Osteoblast (primary cell): ENCODE data around the gene DDX24. TPM values are rescaled to one million over a fixed set of nuclear protein-coding genes. Genes with fewer than 3 reads are reported as not detected.

Experiments used
- DNase-seq: peaks from one replicate; pipeline ENCODE4 v3.0.0; 2011; ENCODE audit warnings: low spot score, mixed read lengths; ENCODE audit not compliant: insufficient read length; ENCODE audit errors: missing footprints
- H2AFZ ChIP-seq: 2 replicates; pipeline ENCODE4 v1.6.0; 2011; ENCODE audit warnings: mild to moderate bottlenecking, low read length
- H3K27ac ChIP-seq: 2 replicates; pipeline ENCODE4 v1.5.1; 2011; ENCODE audit warnings: mild to moderate bottlenecking, low read depth, low read length, moderate library complexity
- H3K27me3 ChIP-seq: 2 replicates; pipeline ENCODE4 v1.6.0; 2012; ENCODE audit warnings: mild to moderate bottlenecking, control low read depth, inconsistent platforms, low read length, moderate library complexity; ENCODE audit not compliant: insufficient read depth
- H3K36me3 ChIP-seq: 2 replicates; pipeline ENCODE4 v1.5.1; 2011; ENCODE audit warnings: mild to moderate bottlenecking, low read length, control low read depth, moderate library complexity; ENCODE audit not compliant: insufficient read depth
- H3K4me1 ChIP-seq: 2 replicates; pipeline ENCODE4 v1.5.1; 2011; ENCODE audit warnings: mild to moderate bottlenecking, low read length, control low read depth, moderate library complexity; ENCODE audit not compliant: insufficient read depth
- H3K4me2 ChIP-seq: 2 replicates; pipeline ENCODE4 v1.6.0; 2011; ENCODE audit warnings: mild to moderate bottlenecking, low read length; ENCODE audit not compliant: insufficient read depth
- H3K4me3 ChIP-seq: fragments of 200-600 bp; sonication (generic); 3 replicates; pipeline ENCODE4 v1.5.1; 2012; ENCODE audit warnings: mild to moderate bottlenecking, low read length, inconsistent platforms; ENCODE audit not compliant: insufficient read depth
- H3K79me2 ChIP-seq: 2 replicates; pipeline ENCODE4 v1.6.0; 2012; ENCODE audit warnings: mild to moderate bottlenecking, low read length, control low read depth, inconsistent platforms; ENCODE audit not compliant: insufficient read depth
- H3K9me3 ChIP-seq: 2 replicates; pipeline ENCODE4 v1.5.1; 2011; ENCODE audit warnings: low read depth, low read length, control low read depth
- H4K20me1 ChIP-seq: 2 replicates; pipeline ENCODE4 v1.6.0; 2012; ENCODE audit warnings: mild to moderate bottlenecking, low read length, control low read depth; ENCODE audit not compliant: insufficient read depth
- total RNA-seq: library from RNA; depleted of rRNA; stranded (reverse); fragments of >200 nt; gene quantifications from 2 replicates; pipeline ENCODE4 v1.2.3, GENCODE V29; 2012
- TF ChIP-seq, protein P1 (sequence below): IDR thresholded peaks from 2 replicates; pipeline ENCODE4 v1.5.1; 2011; ENCODE audit warnings: mild to moderate bottlenecking, low read depth, low read length, moderate library complexity; ENCODE audit errors: extremely low read depth

Gene DDX24
- total RNA-seq, 1 donor = 134 TPM

DNA sequence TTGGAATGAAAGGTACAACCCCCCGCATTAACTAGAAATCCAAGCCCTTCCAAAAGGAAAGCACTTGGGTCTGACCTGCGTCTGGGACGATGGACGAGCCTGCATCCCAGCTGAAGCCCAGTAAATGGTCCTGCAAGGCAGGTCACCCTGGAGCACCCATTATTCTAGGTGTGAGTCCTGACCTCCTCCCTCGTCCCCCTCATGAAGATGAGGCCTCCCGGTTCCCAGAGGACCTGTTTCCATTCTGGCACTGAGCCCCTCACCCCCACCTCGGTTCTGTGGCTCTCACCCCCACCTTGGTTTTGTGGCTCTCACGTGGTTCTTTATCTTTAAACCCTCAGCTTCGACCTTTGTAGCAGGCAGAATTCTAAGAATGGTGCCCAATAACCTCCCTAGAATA, 36.9 kb upstream of the DDX24 start:
- peaks cover 39% of the 10 kb centered on the region for H3K4me1 ChIP-seq
- no peak overlapping the region for H3K4me3 ChIP-seq
- DNase-seq = no peak
- H3K27ac ChIP-seq = no peak overlapping the region
- peaks cover 17% of the 10 kb centered on the region for H3K27me3 ChIP-seq
- H3K36me3 ChIP-seq = no peaks in the 10 kb centered on the region
- no peaks in the 10 kb centered on the region for H3K79me2 ChIP-seq
- H3K4me2 ChIP-seq = no peak overlapping the region
- H4K20me1 ChIP-seq = no peaks in the 10 kb centered on the region
- no peak overlapping the region for H2AFZ ChIP-seq
- H3K9me3 ChIP-seq = peaks cover 5% of the 10 kb centered on the region
- TF ChIP-seq, protein P1, sequence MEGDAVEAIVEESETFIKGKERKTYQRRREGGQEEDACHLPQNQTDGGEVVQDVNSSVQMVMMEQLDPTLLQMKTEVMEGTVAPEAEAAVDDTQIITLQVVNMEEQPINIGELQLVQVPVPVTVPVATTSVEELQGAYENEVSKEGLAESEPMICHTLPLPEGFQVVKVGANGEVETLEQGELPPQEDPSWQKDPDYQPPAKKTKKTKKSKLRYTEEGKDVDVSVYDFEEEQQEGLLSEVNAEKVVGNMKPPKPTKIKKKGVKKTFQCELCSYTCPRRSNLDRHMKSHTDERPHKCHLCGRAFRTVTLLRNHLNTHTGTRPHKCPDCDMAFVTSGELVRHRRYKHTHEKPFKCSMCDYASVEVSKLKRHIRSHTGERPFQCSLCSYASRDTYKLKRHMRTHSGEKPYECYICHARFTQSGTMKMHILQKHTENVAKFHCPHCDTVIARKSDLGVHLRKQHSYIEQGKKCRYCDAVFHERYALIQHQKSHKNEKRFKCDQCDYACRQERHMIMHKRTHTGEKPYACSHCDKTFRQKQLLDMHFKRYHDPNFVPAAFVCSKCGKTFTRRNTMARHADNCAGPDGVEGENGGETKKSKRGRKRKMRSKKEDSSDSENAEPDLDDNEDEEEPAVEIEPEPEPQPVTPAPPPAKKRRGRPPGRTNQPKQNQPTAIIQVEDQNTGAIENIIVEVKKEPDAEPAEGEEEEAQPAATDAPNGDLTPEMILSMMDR = no peak

DNA sequence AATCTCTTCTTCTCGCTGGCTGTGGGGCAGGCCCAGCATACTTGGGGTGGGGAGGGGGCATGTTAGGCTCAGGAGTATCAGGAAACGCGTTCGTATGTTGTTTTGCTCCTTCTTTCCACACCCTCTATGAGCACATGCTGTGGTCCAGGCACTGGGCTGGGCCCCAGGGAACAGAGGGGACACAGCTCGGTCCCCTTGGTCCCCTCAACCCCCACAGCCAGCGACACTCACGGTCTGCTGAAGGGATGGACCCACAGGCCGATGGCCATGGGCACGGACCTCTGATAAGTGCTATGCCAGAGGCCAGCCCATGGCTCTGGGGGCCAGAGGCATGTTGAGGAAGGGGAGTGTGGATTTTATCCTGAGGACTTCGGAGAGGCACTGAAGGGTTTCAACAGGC, 35.7 kb upstream of the DDX24 start:
- Histone ChIP-seq H3K9me3 (peaks cover 5% of the 10 kb centered on the region), H3K27me3 (peaks cover 17% of the 10 kb centered on the region), H3K36me3 (no peaks in the 10 kb centered on the region), H3K79me2 (no peaks in the 10 kb centered on the region), H3K4me3 (no peak overlapping the region), H4K20me1 (no peaks in the 10 kb centered on the region), H3K4me1 (peaks cover 30% of the 10 kb centered on the region), H3K27ac (no peak overlapping the region), H3K4me2 (no peak overlapping the region), H2AFZ (no peak overlapping the region)
- no peak for DNase-seq
- TF ChIP-seq, protein P1 = no peak

DNA sequence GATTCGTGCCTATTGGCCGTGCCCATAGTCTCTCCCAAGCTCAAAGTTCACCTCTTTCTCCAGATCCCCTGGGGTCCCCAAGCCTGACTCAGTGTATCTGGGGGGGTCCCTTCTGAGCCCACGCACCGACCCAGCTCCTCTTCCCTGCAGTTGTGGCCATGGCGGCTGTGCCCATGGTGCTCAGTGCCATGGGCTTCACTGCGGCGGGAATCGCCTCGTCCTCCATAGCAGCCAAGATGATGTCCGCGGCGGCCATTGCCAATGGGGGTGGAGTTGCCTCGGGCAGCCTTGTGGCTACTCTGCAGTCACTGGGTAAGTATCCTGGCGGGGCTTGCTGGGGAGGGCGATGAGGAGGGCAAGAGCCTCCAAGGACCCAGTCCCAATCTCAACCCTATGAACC, 34.6 kb upstream of the DDX24 start:
- H4K20me1 ChIP-seq = no peaks in the 10 kb centered on the region
- H3K27me3 ChIP-seq = peaks cover 17% of the 10 kb centered on the region
- no peak overlapping the region for H3K4me3 ChIP-seq
- H3K27ac ChIP-seq = no peak overlapping the region
- no peak overlapping the region for H3K4me2 ChIP-seq
- H3K9me3 ChIP-seq = peaks cover 5% of the 10 kb centered on the region
- DNase-seq = no peak
- H3K36me3 ChIP-seq = no peaks in the 10 kb centered on the region
- no peak overlapping the region for H2AFZ ChIP-seq
- TF ChIP-seq, protein P1 = no peak
- peaks cover 21% of the 10 kb centered on the region for H3K4me1 ChIP-seq
- H3K79me2 ChIP-seq = no peaks in the 10 kb centered on the region

DNA sequence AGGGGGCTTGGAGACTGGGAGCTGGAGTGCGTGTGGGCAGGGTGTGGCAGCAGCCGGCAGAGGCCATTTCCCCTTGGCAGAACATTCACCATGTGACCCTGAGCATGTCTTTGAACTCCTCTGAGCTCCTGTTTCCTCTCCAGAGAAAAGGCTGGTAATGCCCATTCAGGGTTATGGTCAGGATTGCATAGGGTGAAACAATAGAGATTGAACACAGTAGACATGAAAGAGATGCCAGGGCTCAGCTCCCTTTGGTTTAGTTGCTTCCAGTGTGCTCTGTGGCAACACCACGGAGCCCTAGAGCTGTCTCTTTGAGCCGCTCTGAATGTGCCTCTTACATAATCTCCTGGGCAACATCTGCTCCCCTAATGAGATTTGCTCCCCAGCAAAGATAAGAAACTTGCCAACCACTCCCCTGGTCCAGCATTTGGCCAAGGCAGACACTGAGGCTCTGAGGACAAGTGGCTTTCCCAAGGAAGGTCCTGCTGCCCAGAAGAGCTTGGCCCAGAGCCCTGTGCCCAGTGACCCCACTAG, 34.1 kb upstream of the DDX24 start:
- H3K4me3 ChIP-seq = no peak overlapping the region
- peak; percentile 80 for DNase-seq
- H3K27ac ChIP-seq = no peak overlapping the region
- no peaks in the 10 kb centered on the region for H3K36me3 ChIP-seq
- peaks cover 18% of the 10 kb centered on the region for H3K4me1 ChIP-seq
- H2AFZ ChIP-seq = no peak overlapping the region
- peaks cover 17% of the 10 kb centered on the region for H3K27me3 ChIP-seq
- H3K79me2 ChIP-seq = no peaks in the 10 kb centered on the region
- H3K9me3 ChIP-seq = peaks cover 5% of the 10 kb centered on the region
- TF ChIP-seq, protein P1 = no peak
- H4K20me1 ChIP-seq = no peaks in the 10 kb centered on the region
- H3K4me2 ChIP-seq = no peak overlapping the region
